Superior temporal gyrus (tissue), 1 donor: ENCODE data around the gene WDR91.
A peak's percentile ranks its signal among the peaks of the same experiment; 100 is the strongest.
"Not testable (repeated sequence)": the region's sequence is repeated elsewhere in the genome, so short reads cannot be mapped to it uniquely, and the experiment has no call there.

Experiments used
- DNase-seq: peaks from one replicate; pipeline ENCODE4 v3.0.0-alpha.2; 2016; ENCODE audit errors: extremely low spot score

The WDR91 gene

DNA sequence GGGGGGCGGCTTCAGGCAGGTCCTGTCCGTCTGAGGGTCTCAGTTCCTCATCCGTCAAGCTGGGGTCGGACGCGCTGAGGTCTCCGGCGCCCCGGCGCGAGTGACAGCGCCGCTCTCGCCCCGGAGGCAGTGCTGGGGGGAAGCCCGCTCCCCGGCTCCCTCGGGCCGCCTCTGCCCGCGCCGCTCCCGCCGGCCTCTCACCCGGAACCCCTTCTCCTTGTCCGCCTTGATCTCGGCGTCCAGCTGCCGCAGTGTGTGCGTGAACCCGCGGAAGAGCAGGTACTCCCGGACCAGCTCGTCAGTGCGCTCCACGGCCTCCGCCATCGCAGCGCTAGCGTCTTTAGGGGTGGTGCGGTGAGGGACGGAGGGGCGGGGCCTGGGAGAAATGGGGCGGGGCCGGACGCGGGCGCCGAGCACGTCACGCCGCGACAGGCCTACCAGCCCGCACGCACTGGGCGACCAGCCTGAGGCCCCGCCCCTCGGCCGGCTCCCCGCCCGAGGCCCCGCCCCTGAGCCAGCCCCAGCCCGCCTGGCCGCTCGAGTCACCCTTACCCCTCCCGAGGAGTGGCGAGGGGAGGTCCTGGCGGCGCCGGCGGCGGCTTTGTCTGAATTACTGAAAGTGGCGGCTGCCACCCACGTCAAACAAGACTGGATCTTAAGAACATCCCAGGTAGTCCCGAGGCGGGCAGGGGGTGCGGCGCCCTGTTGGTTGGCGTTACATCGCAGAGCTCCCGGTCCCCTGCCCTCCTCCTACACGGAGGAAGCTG is at the start of gene WDR91:
Gene WDR91 (minus strand): TSS at position 348 of the 767 bp plus-strand sequence. CDS start 24 bp downstream, at position 324.
- peak; percentile 91 for DNase-seq

DNA sequence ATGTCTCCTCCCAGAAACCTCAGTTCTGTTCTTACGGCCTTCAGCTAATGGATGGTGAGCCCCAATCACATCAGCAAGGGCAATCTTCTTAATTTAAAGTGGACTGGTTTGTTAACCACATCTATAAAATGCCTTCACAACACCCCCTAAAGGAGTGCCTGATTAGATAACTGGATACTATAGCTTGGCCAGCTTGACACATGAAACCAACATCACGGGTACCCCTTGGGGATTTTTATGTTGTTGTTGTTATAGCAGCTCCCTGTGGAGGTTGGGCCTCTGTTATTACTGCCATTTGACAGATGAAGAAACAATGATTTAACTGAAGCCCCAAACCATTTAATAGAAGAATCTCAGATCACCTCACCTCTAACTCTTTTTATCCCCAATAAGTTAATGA is 49.1 kb upstream of the WDR91 start:
- DNase-seq, result no peak

GRCh38 chr7:135259702-135260101 is 48.4 kb upstream of the WDR91 start:
- DNase-seq, result no peak

- DNase-seq, result no peak
Observed at GRCh38 chr7:135258585-135258984, 47.3 kb upstream of the WDR91 start.

DNA sequence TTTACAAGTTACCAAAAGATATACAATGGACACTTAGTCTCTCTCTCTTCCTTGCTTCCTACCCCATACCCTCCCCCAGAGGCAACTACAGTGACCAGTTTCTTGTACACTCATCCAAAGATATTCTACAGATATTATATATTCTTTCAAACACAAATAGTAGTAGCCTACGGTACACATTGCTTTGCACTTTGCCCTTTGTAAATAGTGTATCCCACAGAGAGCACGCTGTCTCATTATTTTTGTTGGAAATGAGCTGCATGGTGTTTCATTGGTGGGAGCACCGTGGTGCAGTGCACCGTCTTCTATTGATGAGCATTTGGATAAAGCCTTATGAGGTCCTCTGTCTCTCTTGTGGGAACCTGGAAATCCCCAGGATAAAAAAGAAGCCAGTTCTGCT is 46.5 kb upstream of the WDR91 start:
- no peak for DNase-seq

DNA sequence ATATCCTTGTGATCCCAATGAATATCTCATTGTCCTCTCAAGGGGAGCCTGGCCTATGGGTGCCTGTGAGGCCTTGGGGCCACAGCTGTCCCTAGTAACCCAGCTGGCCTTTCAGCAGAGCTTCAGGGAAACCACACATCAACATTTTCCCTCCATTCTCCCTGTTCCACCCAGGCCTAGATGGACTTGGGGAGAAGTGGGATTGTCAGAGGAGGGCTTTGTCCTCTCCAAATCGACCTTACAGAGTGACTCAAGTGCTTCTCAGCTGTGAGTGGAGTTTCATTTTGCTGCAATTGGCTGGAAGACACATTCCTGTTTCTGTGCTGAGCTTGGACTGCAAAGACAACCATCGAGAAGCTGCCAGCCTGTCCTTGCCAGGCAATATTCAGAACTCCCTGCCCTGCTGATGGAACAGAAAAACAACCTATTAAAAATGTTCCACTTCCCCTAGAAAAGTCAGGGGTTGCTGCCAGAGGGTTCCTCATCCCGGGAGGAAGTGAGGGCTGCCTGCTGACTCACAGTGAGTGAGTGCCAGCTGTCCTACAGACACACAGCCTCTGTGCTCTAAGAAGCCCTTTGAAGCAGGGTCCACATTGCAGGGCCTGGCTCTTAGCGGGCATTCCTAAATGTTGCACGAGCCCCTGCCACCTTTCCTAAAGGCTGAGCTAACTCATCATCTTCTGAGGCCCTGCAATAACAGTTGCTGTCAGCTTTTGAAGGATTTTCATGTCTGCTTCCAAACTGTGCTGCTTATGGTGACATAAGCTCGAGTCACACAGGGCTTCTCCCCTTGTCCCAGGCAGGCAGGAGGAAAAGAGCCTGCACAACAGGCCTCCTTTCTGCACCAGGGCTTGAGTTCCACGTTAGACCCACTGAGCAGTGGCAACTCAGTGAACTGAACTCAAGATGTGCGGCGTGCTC is 42.8 kb upstream of the WDR91 start:
- peak; percentile 90 for DNase-seq

DNA sequence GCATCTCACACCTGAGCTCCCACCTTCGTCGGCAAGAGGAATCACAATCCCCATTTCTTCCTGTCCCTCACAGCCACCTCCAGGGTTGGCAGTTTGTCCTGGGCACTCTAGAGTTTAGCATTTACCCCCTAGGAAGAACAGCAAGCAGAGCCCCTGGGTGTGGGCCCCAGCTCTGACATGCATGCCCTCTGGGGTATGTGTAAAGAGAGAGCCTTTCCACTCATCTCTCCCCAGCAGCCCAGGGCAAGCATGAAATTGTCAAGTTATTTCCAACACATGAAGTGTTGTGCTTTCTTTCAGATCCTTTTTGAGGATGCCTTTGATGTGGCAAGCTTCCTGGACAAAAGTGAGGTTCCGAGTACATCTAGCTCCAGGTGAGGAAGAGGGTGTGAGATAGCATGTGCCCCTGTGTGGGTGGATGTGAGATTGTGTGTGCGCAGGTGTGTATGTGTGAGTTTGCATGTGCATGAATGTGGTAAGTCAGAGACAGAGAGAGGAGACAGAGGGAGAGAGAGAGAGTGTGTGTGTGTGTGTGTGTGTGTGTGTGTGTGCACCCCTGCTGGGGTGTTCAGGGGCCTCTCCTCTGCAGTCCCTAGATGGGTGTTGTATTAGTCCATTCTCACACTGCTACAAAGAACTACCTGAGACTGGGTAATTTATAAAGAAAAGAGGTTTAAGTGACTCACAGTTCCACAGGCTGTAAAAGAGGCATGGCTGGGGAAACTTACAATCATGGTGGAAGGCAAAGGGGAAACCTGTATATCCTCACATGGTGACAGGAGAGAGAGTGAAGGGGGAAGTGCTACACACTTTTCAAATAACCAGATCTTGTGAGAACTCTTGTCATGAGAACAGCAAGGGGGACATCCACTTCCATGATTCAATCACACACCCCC is 40.4 kb upstream of the WDR91 start:
- no peak for DNase-seq

GRCh38 chr7:135248546-135248945 is 37.2 kb upstream of the WDR91 start:
- no peak for DNase-seq

DNA sequence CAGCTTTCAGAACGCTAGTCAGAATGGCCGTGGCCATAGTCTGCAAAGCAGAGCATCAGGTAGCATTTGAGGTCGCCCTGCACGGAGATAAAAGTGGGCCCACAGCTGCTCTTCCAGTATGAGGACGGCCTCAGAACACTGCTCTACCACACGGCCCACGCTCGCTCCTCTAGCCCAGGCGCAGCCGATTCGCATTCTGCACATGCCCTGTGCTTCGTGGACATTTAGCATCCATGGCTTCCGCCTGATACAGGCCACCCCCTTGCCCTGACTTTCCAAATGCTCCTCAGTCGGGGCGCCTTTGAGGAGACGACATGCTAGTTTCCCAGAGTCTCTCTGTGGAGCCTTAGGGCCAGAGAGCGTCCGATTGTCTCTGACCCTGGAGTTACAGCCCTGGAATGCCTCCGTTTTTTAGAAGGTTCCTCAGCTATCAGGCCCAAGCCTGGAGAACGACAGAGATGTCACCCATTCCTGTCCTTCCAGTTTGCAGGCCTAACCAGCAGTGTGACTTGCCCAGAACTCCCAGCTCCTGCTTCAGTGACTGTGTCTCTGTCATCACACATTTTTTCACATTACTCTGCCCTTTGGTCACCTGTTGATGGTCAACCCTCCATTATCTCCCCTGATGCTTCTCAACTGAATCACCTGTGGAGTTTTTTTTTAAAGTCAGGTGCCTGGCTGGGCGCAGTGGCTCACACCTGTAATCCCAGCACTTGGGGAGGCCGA is 36.6 kb upstream of the WDR91 start:
- DNase-seq, result no peak

GRCh38 chr7:135246191-135246825 is 35.0 kb upstream of the WDR91 start:
- DNase-seq, result no peak

GRCh38 chr7:135245226-135246190 is 34.2 kb upstream of the WDR91 start:
- no peak for DNase-seq

DNA sequence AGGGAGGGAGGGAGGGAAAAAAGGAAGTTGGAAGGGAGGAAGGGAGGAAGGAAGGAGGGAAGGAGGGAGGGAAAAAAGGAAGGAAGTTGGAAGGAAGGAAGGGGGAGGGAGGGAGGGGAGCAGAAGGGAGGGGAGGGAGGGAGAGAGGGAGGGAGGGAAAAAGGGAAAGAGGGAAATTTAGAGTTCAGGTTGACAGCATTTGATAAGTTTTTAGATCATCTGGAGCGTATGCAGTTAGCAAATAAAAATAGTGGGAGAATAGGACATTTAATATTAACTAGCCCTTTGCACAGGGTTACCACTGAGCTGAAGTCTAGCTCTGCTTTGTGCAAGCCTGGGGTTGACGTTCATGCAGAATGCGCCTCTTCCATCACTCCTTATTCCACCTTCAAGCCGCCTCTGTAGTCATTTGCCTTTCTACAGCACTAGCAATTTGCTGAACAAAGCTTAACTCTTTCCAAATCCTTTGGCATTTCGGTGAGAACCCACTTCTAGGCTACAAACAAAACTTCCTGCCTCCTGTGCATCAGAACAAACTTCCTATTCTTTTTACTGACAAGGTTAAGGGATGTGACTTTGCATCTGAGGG is 30.9 kb upstream of the WDR91 start:
- no peak for DNase-seq

GRCh38 chr7:135240441-135240840 is 29.1 kb upstream of the WDR91 start:
- DNase-seq, result no peak

DNA sequence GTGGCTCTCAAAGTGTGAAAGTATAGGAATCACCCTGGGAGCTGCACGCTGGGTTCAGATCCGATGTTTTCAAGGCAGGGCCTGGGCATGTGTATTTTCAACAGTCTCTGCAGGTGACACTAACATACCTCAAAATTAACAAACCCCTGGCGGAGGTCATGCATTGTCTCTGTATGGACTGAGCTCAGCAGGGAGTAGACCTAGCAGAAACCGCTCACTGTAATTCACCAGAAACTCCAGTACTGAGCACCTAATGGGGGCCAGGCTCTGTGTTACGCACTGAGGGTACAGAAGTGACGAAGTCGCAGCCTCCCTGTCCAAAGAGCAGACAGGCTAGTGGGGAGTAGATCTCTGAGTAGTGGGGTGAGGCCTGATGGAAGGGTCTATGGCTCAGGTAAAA is 27.9 kb upstream of the WDR91 start:
- no peak for DNase-seq

DNA sequence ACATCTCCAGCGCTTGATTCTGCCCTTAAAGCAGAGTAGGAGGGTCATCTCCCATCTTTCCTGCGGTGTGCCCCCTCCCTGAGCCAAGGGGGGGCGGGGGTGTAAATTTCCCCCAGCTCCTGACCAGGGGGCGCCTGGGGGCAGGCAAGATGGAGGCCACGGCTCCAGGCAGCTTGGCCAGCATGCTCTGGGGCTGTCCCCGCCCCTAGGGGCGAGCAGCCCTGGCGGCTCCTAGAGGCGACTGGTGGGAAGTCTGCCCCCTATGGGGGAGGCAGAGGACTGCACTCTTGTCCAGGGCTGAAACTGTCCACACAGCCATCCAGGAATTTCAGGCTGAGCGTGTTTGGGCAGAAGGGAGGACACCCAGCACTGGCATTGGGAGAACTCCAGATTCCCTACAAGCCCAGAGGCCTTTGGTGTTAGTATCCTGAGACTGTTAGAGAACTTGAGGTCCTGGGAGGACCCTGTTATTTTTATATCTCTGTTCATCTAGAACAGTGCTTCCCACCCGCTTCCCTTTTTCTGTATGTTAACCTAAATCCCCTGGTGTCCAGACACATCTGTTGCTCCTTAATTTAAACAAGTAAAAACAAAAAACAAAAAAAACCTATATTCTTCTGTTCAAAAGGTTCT is 26.9 kb upstream of the WDR91 start:
- DNase-seq, result no peak

DNA sequence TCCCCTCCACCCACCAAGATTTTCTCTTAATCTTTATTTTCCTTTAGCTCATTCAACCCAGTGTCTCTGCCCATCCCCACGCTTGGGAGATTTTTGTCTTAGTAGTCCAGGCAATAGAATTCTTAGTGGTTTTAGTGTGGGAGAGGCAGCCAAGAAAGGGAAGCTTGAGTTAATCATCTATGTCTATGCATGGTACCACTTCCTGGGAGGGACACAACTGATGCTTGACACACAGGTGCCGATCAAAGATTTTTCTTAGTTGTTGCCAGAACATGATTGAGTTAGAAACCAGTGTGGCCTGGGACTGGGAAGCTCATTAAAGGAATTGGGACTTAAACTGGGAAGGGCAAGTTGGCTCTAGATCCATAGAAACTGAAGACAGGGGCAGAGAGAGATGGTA is 25.4 kb upstream of the WDR91 start:
- no peak for DNase-seq

DNA sequence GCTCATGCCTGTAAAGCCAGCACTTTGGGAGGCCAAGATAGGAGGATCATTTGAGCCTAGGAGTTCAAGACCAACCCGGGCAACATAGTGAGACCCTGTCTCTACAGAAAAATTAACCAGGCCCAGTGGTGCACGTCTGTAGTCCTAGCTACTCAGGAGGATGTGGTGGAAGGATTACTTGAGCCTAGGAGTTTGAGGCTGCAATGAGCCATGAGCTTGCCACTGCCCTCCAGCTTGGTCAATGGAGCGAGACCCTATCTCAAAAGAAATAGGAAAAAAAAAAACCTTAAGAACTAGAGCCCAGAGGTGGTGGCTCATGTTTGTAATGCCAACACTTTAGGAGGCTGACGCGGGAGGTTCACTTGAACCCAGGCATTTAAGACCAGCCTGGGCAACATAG is 24.5 kb upstream of the WDR91 start:
- no peak for DNase-seq

DNA sequence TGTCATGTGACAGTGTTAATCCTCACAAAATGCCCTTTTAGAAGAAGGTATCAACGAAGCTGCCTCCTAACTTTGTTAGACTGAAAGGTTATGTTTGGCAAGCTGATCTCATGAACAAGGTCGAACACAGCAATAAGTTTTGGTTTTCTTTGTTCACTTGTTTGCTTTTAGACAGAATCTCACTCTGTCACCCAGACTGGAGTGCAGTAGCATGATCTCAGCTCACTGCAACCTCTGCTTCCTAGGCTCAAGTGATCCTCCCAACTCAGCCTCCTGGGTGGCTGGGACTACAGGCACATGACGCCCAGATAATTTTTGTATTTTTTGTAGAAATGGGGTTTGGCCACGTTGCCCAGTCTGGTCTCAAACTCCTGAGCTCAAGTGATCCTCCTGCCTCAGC is 23.4 kb upstream of the WDR91 start:
- no peak for DNase-seq

- DNase-seq, result not testable (repeated sequence)
Observed at GRCh38 chr7:135234095-135234494, 22.8 kb upstream of the WDR91 start.
